A673 (cell line): ENCODE data around the gene SLC22A17. TPM values are rescaled to one million over a fixed set of nuclear protein-coding genes. Genes with fewer than 3 reads are reported as not detected.
A peak's percentile ranks its signal among the peaks of the same experiment; 100 is the strongest.

Source experiments
- BruUV-seq: library from RNA; stranded (reverse); fragments of 400-500 nt; replicated peaks from 2 replicates; lab custom pipeline; 2021; lab: Mats Ljungman, UMichigan
- CTCF ChIA-PET: fragments of 300-600 bp; sonication (Branson Sonifier 250); formaldehyde crosslinking; loops from one replicate; lab custom pipeline; 2022; ENCODE audit warnings: antibody characterized with exemption; lab: Charles Lee
- POLR2A ChIA-PET: fragments of 300-600 bp; sonication (Branson Sonifier 250); formaldehyde crosslinking; loops from one replicate; lab custom pipeline; 2022; ENCODE audit warnings: antibody characterized with exemption; ENCODE audit not compliant: low non-redundant PET; lab: Charles Lee
- DNase-seq: peaks from one replicate; pipeline ENCODE4 v3.0.0-alpha.2; 2015; ENCODE audit warnings: low spot score
- H3K27ac ChIP-seq: fragments of 200-600 bp; sonication (generic); 2 replicates; pipeline ENCODE4 v1.5.1; 2016; ENCODE audit warnings: mixed run types, low read depth, mild to moderate bottlenecking, mixed read lengths, antibody characterized with exemption, low read length; ENCODE audit not compliant: poor library complexity, severe bottlenecking
- H3K27me3 ChIP-seq: fragments of 200-600 bp; sonication (generic); replicated peaks from 2 replicates; pipeline ENCODE4 v1.6.1; 2017; ENCODE audit warnings: mixed run types, low read depth, mild to moderate bottlenecking, mixed read lengths, antibody characterized with exemption, low read length; ENCODE audit not compliant: insufficient read depth, poor library complexity
- H3K36me3 ChIP-seq: fragments of 200-600 bp; sonication (generic); 2 replicates; pipeline ENCODE4 v1.6.1; 2016; ENCODE audit warnings: mixed run types, mild to moderate bottlenecking, mixed read lengths, antibody characterized with exemption, low read length; ENCODE audit not compliant: insufficient read depth, poor library complexity, severe bottlenecking
- H3K4me1 ChIP-seq: fragments of 200-600 bp; sonication (generic); 2 replicates; pipeline ENCODE4 v1.6.1; 2017; ENCODE audit warnings: mixed run types, mild to moderate bottlenecking, mixed read lengths, antibody characterized with exemption, low read length; ENCODE audit not compliant: insufficient read depth, poor library complexity, severe bottlenecking
- H3K4me3 ChIP-seq: fragments of 200-600 bp; sonication (generic); 2 replicates; pipeline ENCODE4 v1.5.1; 2016; ENCODE audit warnings: low read depth, mixed run types, mild to moderate bottlenecking, mixed read lengths, low read length; ENCODE audit not compliant: poor library complexity, severe bottlenecking
- H3K9me3 ChIP-seq: fragments of 200-600 bp; sonication (generic); 2 replicates; pipeline ENCODE4 v1.6.1; 2016; ENCODE audit warnings: mixed run types, low read depth, mild to moderate bottlenecking, mixed read lengths, antibody characterized with exemption, low read length; ENCODE audit not compliant: poor library complexity, severe bottlenecking
- CTCF ChIP-seq: fragments of 300-800, 200-600 bp; sonication (generic); conservative IDR thresholded peaks from 2 replicates; pipeline ENCODE4 v1.5.1; 2017; ENCODE audit warnings: low read depth, mild to moderate bottlenecking, antibody characterized with exemption, low read length, moderate library complexity, mixed read lengths
- EZH2 ChIP-seq: fragments of 200-600 bp; sonication (generic); IDR thresholded peaks from 2 replicates; pipeline ENCODE4 v1.6.1; 2017; ENCODE audit warnings: borderline replicate concordance, low read depth, mild to moderate bottlenecking, mixed read lengths, antibody characterized with exemption, low read length; ENCODE audit not compliant: poor library complexity, severe bottlenecking
- intact Hi-C: fragments of 100-400 bp; cut with micrococcal nuclease; formaldehyde crosslinking; loops from one replicate; pipeline ENCODE4 v1.10.0; 2022; ENCODE audit not compliant: unreplicated experiment
- total RNA-seq: library from RNA; stranded (reverse); gene quantifications from 2 replicates; pipeline ENCODE4 v1.2.3, GENCODE V29; 2021

SLC22A17 gene
- total RNA-seq, 1 experiment from 2014 or later = 23.0 TPM

GRCh38 chr14:23344481-23344880 is 8.2 kb downstream of the SLC22A17 start:
- Histone ChIP-seq H3K4me3 (no peak overlapping the region), H3K9me3 (peaks cover 14% of the 10 kb centered on the region), H3K36me3 (no peaks in the 10 kb centered on the region), H3K27me3 (no peaks in the 10 kb centered on the region), H3K27ac (no peak overlapping the region), H3K4me1 (no peaks in the 10 kb centered on the region)
- BruUV-seq = no TSS peak
- POLR2A ChIA-PET = no interaction called here
- CTCF ChIA-PET = no interaction called here
- DNase-seq = no peak
- intact Hi-C loops = no loop called here
- no peak for TF ChIP-seq EZH2
- TF ChIP-seq CTCF = peak; percentile 31; the same call in 1 of the 2 replicates

GRCh38 chr14:23339506-23340268 is 13.0 kb downstream of the SLC22A17 start:
- no peak overlapping the region for H3K4me3 ChIP-seq
- no peaks in the 10 kb centered on the region for H3K36me3 ChIP-seq
- TF ChIP-seq CTCF (no peak), EZH2 (no peak)
- CTCF ChIA-PET = no interaction called here
- no TSS peak for BruUV-seq
- no peak overlapping the region for H3K27ac ChIP-seq
- no peaks in the 10 kb centered on the region for H3K4me1 ChIP-seq
- H3K9me3 ChIP-seq = peaks cover 23% of the 10 kb centered on the region
- no peak for DNase-seq
- intact Hi-C loops = no loop called here
- POLR2A ChIA-PET = no interaction called here
- no peaks in the 10 kb centered on the region for H3K27me3 ChIP-seq

- no TSS peak for BruUV-seq
- Histone ChIP-seq H3K4me3 (no peak overlapping the region), H3K27me3 (no peaks in the 10 kb centered on the region), H3K4me1 (no peaks in the 10 kb centered on the region), H3K36me3 (no peaks in the 10 kb centered on the region), H3K27ac (no peak overlapping the region), H3K9me3 (peaks cover 20% of the 10 kb centered on the region)
- CTCF ChIA-PET = no interaction called here
- POLR2A ChIA-PET = no interaction called here
- no peak for DNase-seq
- TF ChIP-seq CTCF (no peak), EZH2 (no peak)
- intact Hi-C loops = loop anchor here (1.0 kb wide), 1 partner anchor 17 kb away; the partner anchor contains the start of gene SLC22A17
Measured at GRCh38 chr14:23335623-23336022, 17.1 kb downstream of the SLC22A17 start.
